Measurements from ENCODE around the gene GPR83.

- TF ChIP-seq POLR2AphosphoS5 (IDR thresholded peaks at IDR 0.05) (no peak), CTCF (IDR thresholded peaks at IDR 0.05) (no peak), EP300 (IDR thresholded peaks at IDR 0.05) (no peak)
These were observed 47.8 kb upstream of the GPR83 start for GRCh38 chr11:94449029-94449428.

All from upper lobe of left lung (tissue), 4 donors.